GM23338 (cell line): ENCODE results near the gene PLPP4. TPM values are rescaled to one million over a fixed set of nuclear protein-coding genes. Genes with fewer than 3 reads are reported as not detected.

ENCODE experiments used
- ATAC-seq: fragments of 200-7000 bp; cut with Tn5 transposase; 3 replicates; pipeline ENCODE4 v1.9.1; 2020
- DNase-seq: peaks from one replicate; pipeline ENCODE4 v3.0.0-alpha.2; 2015; ENCODE audit warnings: low spot score
- H2AFZ ChIP-seq: fragments of 200-600 bp; sonication (generic); 2 replicates; pipeline ENCODE4 v1.8.0; 2016; ENCODE audit warnings: antibody characterized with exemption, mild to moderate bottlenecking, moderate library complexity
- H3F3A ChIP-seq: fragments of 200-600 bp; sonication (generic); replicated peaks from 2 replicates; pipeline ENCODE4 v1.8.0; 2017; ENCODE audit warnings: antibody characterized with exemption, mixed run types, low read depth
- H3K27ac ChIP-seq: fragments of 200-600 bp; sonication (generic); 2 replicates; pipeline ENCODE4 v1.6.1; 2016; ENCODE audit warnings: low read depth
- H3K27me3 ChIP-seq: fragments of 200-600 bp; sonication (generic); 2 replicates; pipeline ENCODE4 v1.8.0; 2016; ENCODE audit warnings: mild to moderate bottlenecking, mixed run types, moderate library complexity; ENCODE audit not compliant: insufficient read depth
- H3K36me3 ChIP-seq: fragments of 200-600 bp; sonication (generic); 2 replicates; pipeline ENCODE4 v1.8.0; 2016; ENCODE audit warnings: mild to moderate bottlenecking; ENCODE audit not compliant: insufficient read depth
- H3K4me1 ChIP-seq: fragments of 200-600 bp; sonication (generic); 2 replicates; pipeline ENCODE4 v1.8.0; 2016; ENCODE audit warnings: mild to moderate bottlenecking, moderate library complexity; ENCODE audit not compliant: insufficient read depth
- H3K4me2 ChIP-seq: fragments of 200-600 bp; sonication (generic); 2 replicates; pipeline ENCODE4 v1.7.1; 2017; ENCODE audit warnings: mixed run types
- H3K4me3 ChIP-seq: fragments of 200-600 bp; sonication (generic); 2 replicates; pipeline ENCODE4 v1.6.1; 2016; ENCODE audit warnings: mixed run types
- H3K79me2 ChIP-seq: fragments of 200-600 bp; sonication (generic); replicated peaks from 2 replicates; pipeline ENCODE4 v1.8.0; 2017; ENCODE audit warnings: mild to moderate bottlenecking; ENCODE audit not compliant: insufficient read depth
- H3K9me2 ChIP-seq: fragments of 200-600 bp; sonication (generic); 2 replicates; pipeline ENCODE4 v1.8.0; 2017; ENCODE audit not compliant: insufficient read depth
- H4K20me1 ChIP-seq: fragments of 200-600 bp; sonication (generic); replicated peaks from 2 replicates; pipeline ENCODE4 v1.8.0; 2017; ENCODE audit warnings: mild to moderate bottlenecking; ENCODE audit not compliant: insufficient read depth
- H3K27ac Mint-ChIP-seq: 2 replicates; pipeline ENCODE4 v1.8.0; 2020; ENCODE audit warnings: inconsistent platforms, mild to moderate bottlenecking, moderate library complexity, mixed read lengths
- H3K27me3 Mint-ChIP-seq: 3 replicates; pipeline ENCODE4 v1.8.0; 2022; ENCODE audit warnings: low read depth, mild to moderate bottlenecking, moderate library complexity, mixed read lengths, inconsistent platforms; ENCODE audit not compliant: insufficient read depth, poor library complexity
- H3K36me3 Mint-ChIP-seq: 3 replicates; pipeline ENCODE4 v1.8.0; 2021; ENCODE audit warnings: low read depth, mild to moderate bottlenecking, inconsistent platforms, moderate library complexity, mixed read lengths
- H3K4me1 Mint-ChIP-seq: 3 replicates; pipeline ENCODE4 v1.8.0; 2020; ENCODE audit warnings: mild to moderate bottlenecking, inconsistent platforms, mixed read lengths
- H3K4me3 Mint-ChIP-seq: 3 replicates; pipeline ENCODE4 v1.8.0; 2021; ENCODE audit warnings: moderate library complexity, mild to moderate bottlenecking, inconsistent platforms, mixed read lengths
- H3K9me3 Mint-ChIP-seq: 3 replicates; pipeline ENCODE4 v1.8.0; 2020; ENCODE audit warnings: moderate library complexity, mild to moderate bottlenecking, inconsistent platforms, mixed read lengths
- CREB1 ChIP-seq: fragments of 250-450 bp; sonication (Bioruptor Pico); IDR thresholded peaks from 2 replicates; pipeline ENCODE4 v1.5.0; 2020; ENCODE audit warnings: low read depth, mild to moderate bottlenecking, moderate library complexity
- EZH2 ChIP-seq: fragments of 200-600 bp; sonication (generic); IDR thresholded peaks from one replicate; pipeline ENCODE4 v1.8.0; 2017; ENCODE audit warnings: antibody characterized with exemption, mild to moderate bottlenecking, low read depth; ENCODE audit not compliant: unreplicated experiment
- EZH2phosphoT487 ChIP-seq: fragments of 200-600 bp; sonication (generic); IDR thresholded peaks from one replicate; pipeline ENCODE4 v1.8.1; 2018; ENCODE audit warnings: antibody characterized with exemption; ENCODE audit not compliant: unreplicated experiment
- JUNB ChIP-seq: IDR thresholded peaks from one replicate; pipeline ENCODE4 v1.6.1; 2016; ENCODE audit warnings: antibody characterized with exemption; ENCODE audit not compliant: unreplicated experiment
- NANOG ChIP-seq: IDR thresholded peaks from 2 replicates; pipeline ENCODE4 v1.6.1; 2016; ENCODE audit warnings: antibody characterized with exemption, borderline replicate concordance
- POLR2AphosphoS5 ChIP-seq: IDR thresholded peaks from 2 replicates; pipeline ENCODE4 v1.6.1; 2016; ENCODE audit warnings: antibody characterized with exemption, low read depth
- STAT1 ChIP-seq: IDR thresholded peaks from one replicate; pipeline ENCODE4 v1.6.1; 2016; ENCODE audit warnings: antibody characterized with exemption; ENCODE audit not compliant: unreplicated experiment
- ZNF114 ChIP-seq: fragments of 250-450 bp; sonication (Bioruptor Pico); IDR thresholded peaks from 2 replicates; pipeline ENCODE4 v1.5.0; 2020; ENCODE audit warnings: mild to moderate bottlenecking, moderate library complexity
- ZNF331 ChIP-seq: fragments of 250-450 bp; sonication (Bioruptor Pico); IDR thresholded peaks from 2 replicates; pipeline ENCODE4 v1.5.0; 2020; ENCODE audit warnings: low read depth, mild to moderate bottlenecking, moderate library complexity
- polyA plus RNA-seq: library from polyadenylated mRNA; unstranded; fragments of >200 nt; fragmentation: Nextera tagmentation; extraction: Ambion mirVana; gene quantifications from 2 replicates; pipeline ENCODE4 v1.2.1, GENCODE V29; 2016
- total RNA-seq: library from RNA; depleted of rRNA; stranded (reverse); fragments of >200 nt; shearing (Covaris generic); gene quantifications from 2 replicates; pipeline ENCODE4 v1.2.3, GENCODE V29; 2014
- TF ChIP-seq, protein P1 (sequence below): IDR thresholded peaks from one replicate; pipeline ENCODE4 v1.6.1; 2018; ENCODE audit warnings: antibody characterized with exemption; ENCODE audit not compliant: unreplicated experiment
- TF ChIP-seq, protein P2 (sequence below), 2 experiments: fragments of 200-600 bp in 1 of 2; sonication (generic) in 1 of 2; conservative IDR thresholded peaks; 2 replicates each; pipeline versions ENCODE4 v1.5.1 to v1.6.1; 2016 to 2017; ENCODE audit warnings: antibody characterized with exemption in 2 of 2, low read depth in 2 of 2, mild to moderate bottlenecking in 2 of 2, moderate library complexity in 1 of 2
- TF ChIP-seq, protein P3 (sequence below): IDR thresholded peaks from 2 replicates; pipeline ENCODE4 v1.6.1; 2016; ENCODE audit warnings: antibody characterized with exemption
- TF ChIP-seq, protein P4 (sequence below): fragments of 250-450 bp; sonication (Bioruptor Pico); IDR thresholded peaks from 2 replicates; pipeline ENCODE4 v1.5.0; 2020; ENCODE audit warnings: mild to moderate bottlenecking, moderate library complexity

Gene PLPP4
- total and polyA plus RNA-seq, 2 experiments from 2014 or later = 0.24 to 0.31 TPM

DNA sequence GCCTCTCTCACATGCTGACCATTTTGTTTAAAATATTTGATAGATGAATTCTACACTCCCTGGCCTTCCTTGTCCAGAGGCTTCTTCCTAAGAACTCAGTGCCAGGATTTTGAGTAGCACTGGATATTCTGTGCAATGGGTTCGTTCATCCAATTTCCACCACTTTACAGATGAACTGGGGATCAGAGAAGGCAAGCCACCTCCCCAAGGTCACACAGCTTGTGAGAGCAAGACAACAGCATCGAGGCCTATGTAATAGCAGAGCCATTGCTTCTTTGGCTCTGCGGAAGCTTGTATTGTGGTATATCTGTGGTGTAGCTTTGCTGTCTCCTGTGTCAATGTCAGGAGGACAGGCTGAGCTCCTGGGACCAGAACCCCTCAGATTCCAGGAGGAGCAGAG, 140.9 kb downstream of the PLPP4 start:
- H3K27me3 ChIP-seq = no peaks in the 10 kb centered on the region
- TF ChIP-seq ZNF331 (no peak), JUNB (no peak), NANOG (no peak), CREB1 (CRISPR knock-in tag) (no peak), ZNF114 (CRISPR knock-in tag) (no peak), POLR2AphosphoS5 (no peak), EZH2phosphoT487 (no peak), EZH2 (no peak), STAT1 (no peak)
- TF ChIP-seq, protein P1, sequence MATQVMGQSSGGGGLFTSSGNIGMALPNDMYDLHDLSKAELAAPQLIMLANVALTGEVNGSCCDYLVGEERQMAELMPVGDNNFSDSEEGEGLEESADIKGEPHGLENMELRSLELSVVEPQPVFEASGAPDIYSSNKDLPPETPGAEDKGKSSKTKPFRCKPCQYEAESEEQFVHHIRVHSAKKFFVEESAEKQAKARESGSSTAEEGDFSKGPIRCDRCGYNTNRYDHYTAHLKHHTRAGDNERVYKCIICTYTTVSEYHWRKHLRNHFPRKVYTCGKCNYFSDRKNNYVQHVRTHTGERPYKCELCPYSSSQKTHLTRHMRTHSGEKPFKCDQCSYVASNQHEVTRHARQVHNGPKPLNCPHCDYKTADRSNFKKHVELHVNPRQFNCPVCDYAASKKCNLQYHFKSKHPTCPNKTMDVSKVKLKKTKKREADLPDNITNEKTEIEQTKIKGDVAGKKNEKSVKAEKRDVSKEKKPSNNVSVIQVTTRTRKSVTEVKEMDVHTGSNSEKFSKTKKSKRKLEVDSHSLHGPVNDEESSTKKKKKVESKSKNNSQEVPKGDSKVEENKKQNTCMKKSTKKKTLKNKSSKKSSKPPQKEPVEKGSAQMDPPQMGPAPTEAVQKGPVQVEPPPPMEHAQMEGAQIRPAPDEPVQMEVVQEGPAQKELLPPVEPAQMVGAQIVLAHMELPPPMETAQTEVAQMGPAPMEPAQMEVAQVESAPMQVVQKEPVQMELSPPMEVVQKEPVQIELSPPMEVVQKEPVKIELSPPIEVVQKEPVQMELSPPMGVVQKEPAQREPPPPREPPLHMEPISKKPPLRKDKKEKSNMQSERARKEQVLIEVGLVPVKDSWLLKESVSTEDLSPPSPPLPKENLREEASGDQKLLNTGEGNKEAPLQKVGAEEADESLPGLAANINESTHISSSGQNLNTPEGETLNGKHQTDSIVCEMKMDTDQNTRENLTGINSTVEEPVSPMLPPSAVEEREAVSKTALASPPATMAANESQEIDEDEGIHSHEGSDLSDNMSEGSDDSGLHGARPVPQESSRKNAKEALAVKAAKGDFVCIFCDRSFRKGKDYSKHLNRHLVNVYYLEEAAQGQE = no peak
- TF ChIP-seq, protein P2, sequence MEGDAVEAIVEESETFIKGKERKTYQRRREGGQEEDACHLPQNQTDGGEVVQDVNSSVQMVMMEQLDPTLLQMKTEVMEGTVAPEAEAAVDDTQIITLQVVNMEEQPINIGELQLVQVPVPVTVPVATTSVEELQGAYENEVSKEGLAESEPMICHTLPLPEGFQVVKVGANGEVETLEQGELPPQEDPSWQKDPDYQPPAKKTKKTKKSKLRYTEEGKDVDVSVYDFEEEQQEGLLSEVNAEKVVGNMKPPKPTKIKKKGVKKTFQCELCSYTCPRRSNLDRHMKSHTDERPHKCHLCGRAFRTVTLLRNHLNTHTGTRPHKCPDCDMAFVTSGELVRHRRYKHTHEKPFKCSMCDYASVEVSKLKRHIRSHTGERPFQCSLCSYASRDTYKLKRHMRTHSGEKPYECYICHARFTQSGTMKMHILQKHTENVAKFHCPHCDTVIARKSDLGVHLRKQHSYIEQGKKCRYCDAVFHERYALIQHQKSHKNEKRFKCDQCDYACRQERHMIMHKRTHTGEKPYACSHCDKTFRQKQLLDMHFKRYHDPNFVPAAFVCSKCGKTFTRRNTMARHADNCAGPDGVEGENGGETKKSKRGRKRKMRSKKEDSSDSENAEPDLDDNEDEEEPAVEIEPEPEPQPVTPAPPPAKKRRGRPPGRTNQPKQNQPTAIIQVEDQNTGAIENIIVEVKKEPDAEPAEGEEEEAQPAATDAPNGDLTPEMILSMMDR (conservative IDR thresholded peaks at IDR 0.05; ENCODE audit: low read depth in 2 of 2) = no peak
- TF ChIP-seq, protein P3, sequence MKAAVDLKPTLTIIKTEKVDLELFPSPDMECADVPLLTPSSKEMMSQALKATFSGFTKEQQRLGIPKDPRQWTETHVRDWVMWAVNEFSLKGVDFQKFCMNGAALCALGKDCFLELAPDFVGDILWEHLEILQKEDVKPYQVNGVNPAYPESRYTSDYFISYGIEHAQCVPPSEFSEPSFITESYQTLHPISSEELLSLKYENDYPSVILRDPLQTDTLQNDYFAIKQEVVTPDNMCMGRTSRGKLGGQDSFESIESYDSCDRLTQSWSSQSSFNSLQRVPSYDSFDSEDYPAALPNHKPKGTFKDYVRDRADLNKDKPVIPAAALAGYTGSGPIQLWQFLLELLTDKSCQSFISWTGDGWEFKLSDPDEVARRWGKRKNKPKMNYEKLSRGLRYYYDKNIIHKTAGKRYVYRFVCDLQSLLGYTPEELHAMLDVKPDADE = no peak
- TF ChIP-seq, protein P4, sequence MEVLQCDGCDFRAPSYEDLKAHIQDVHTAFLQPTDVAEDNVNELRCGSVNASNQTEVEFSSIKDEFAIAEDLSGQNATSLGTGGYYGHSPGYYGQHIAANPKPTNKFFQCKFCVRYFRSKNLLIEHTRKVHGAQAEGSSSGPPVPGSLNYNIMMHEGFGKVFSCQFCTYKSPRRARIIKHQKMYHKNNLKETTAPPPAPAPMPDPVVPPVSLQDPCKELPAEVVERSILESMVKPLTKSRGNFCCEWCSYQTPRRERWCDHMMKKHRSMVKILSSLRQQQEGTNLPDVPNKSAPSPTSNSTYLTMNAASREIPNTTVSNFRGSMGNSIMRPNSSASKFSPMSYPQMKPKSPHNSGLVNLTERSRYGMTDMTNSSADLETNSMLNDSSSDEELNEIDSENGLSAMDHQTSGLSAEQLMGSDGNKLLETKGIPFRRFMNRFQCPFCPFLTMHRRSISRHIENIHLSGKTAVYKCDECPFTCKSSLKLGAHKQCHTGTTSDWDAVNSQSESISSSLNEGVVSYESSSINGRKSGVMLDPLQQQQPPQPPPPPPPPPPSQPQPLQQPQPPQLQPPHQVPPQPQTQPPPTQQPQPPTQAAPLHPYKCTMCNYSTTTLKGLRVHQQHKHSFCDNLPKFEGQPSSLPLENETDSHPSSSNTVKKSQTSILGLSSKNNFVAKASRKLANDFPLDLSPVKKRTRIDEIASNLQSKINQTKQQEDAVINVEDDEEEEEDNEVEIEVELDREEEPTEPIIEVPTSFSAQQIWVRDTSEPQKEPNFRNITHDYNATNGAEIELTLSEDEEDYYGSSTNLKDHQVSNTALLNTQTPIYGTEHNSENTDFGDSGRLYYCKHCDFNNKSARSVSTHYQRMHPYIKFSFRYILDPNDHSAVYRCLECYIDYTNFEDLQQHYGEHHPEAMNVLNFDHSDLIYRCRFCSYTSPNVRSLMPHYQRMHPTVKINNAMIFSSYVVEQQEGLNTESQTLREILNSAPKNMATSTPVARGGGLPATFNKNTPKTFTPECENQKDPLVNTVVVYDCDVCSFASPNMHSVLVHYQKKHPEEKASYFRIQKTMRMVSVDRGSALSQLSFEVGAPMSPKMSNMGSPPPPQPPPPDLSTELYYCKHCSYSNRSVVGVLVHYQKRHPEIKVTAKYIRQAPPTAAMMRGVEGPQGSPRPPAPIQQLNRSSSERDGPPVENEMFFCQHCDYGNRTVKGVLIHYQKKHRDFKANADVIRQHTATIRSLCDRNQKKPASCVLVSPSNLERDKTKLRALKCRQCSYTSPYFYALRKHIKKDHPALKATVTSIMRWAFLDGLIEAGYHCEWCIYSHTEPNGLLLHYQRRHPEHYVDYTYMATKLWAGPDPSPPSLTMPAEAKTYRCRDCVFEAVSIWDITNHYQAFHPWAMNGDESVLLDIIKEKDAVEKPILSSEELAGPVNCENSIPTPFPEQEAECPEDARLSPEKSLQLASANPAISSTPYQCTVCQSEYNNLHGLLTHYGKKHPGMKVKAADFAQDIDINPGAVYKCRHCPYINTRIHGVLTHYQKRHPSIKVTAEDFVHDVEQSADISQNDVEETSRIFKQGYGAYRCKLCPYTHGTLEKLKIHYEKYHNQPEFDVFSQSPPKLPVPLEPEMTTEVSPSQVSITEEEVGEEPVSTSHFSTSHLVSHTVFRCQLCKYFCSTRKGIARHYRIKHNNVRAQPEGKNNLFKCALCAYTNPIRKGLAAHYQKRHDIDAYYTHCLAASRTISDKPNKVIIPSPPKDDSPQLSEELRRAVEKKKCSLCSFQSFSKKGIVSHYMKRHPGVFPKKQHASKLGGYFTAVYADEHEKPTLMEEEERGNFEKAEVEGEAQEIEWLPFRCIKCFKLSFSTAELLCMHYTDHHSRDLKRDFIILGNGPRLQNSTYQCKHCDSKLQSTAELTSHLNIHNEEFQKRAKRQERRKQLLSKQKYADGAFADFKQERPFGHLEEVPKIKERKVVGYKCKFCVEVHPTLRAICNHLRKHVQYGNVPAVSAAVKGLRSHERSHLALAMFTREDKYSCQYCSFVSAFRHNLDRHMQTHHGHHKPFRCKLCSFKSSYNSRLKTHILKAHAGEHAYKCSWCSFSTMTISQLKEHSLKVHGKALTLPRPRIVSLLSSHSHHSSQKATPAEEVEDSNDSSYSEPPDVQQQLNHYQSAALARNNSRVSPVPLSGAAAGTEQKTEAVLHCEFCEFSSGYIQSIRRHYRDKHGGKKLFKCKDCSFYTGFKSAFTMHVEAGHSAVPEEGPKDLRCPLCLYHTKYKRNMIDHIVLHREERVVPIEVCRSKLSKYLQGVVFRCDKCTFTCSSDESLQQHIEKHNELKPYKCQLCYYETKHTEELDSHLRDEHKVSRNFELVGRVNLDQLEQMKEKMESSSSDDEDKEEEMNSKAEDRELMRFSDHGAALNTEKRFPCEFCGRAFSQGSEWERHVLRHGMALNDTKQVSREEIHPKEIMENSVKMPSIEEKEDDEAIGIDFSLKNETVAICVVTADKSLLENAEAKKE = no peak
- peaks cover 5% of the 10 kb centered on the region for H3K4me1 ChIP-seq
- no peak overlapping the region for H3K4me3 ChIP-seq
- no peaks in the 10 kb centered on the region for H3K36me3 ChIP-seq
- no peak overlapping the region for H2AFZ ChIP-seq
- H4K20me1 ChIP-seq = no peaks in the 10 kb centered on the region
- H3K4me3 Mint-ChIP-seq = no peak overlapping the region
- peaks cover 3% of the 10 kb centered on the region for H3K27me3 Mint-ChIP-seq
- H3K4me1 Mint-ChIP-seq = peaks cover 35% of the 10 kb centered on the region
- no peaks in the 10 kb centered on the region for H3F3A ChIP-seq
- H3K36me3 Mint-ChIP-seq = peaks cover 4% of the 10 kb centered on the region; the same call in 1 of the 3 replicates
- H3K9me2 ChIP-seq = no peaks in the 10 kb centered on the region
- H3K4me2 ChIP-seq = no peak overlapping the region
- no peak overlapping the region for H3K27ac Mint-ChIP-seq
- no peaks in the 10 kb centered on the region for H3K79me2 ChIP-seq
- H3K27ac ChIP-seq = no peak overlapping the region
- H3K9me3 Mint-ChIP-seq = peaks cover 6% of the 10 kb centered on the region
- ATAC-seq = no peak
- DNase-seq = no peak
